ENCODE data around the gene BAIAP3. TPM values are rescaled to one million over a fixed set of nuclear protein-coding genes. Genes with fewer than 3 reads are reported as not detected.
A peak's percentile ranks its signal among the peaks of the same experiment; 100 is the strongest.

The BAIAP3 gene
- total and polyA plus RNA-seq, 2 of the 4 experiments (the other 2 are of a cell fraction): 0.36 to 0.65 TPM

DNA sequence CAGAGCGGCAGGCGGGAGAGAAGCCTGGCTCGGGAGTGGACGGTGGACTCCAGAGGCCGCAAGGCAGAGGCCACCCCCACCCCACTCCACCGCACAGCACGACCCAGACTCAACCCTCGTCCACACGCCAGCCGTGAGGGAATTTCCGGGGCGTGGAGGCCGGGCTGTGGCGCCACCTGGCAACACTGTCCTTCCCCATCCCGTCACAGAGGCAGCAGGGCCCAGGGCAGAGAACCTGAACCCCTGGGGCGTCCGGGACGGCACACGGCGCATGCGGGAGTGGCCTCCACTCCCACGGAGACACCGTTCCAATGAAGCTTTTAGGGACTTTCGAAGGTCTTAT is 41.8 kb downstream of the BAIAP3 start (continued):
- no peak for TF ChIP-seq MAFK (IDR thresholded peaks at IDR 0.05; ENCODE audit: low read depth, low read length)
- no peak for TF ChIP-seq RAD21 (IDR thresholded peaks at IDR 0.05; ENCODE audit: low read length)
- TF ChIP-seq, protein P1, sequence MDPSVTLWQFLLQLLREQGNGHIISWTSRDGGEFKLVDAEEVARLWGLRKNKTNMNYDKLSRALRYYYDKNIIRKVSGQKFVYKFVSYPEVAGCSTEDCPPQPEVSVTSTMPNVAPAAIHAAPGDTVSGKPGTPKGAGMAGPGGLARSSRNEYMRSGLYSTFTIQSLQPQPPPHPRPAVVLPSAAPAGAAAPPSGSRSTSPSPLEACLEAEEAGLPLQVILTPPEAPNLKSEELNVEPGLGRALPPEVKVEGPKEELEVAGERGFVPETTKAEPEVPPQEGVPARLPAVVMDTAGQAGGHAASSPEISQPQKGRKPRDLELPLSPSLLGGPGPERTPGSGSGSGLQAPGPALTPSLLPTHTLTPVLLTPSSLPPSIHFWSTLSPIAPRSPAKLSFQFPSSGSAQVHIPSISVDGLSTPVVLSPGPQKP (IDR thresholded peaks at IDR 0.05; ENCODE audit: borderline replicate concordance, low read depth, low read length): no peak

DNA sequence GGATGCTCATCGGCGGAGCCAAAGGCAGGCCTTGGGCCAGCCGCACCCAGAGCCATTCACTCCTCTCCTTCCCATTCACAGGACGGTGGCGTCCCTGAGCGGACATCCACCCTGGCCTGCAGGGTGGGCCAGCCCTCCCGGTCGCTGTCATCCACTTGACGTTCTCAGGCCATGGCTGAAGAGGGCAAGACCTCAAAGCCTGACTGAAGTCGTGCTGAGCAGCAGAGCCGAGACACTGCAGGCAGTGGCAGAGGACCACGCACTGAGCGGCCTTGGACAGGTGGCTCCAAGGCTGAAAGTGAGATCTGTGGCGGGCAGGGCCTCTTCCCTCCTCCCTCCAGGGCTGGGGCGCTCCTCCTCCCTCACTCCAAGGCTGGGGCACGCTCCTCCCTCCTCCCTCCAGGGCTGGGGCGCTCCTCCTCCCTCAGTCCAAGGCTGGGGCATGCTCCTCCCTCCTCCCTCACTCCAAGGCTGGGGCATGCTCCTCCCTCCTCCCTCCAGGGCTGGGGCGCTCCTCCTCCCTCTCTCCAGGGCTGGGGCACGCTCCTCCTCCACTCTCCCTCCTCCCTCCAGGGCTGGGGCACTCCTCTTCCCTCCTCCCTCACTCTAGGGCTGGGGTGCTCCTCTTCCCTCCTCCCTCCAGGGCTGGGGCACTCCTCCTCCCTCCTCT is 42.4 kb downstream of the BAIAP3 start:
- intact Hi-C loops (cut with micrococcal nuclease): no loop called here
- Histone ChIP-seq H3K27me3 (ENCODE audit: control insufficient read depth, insufficient read depth, low read length) (no peaks in the 10 kb centered on the region), H3K18ac (ENCODE audit: low read depth, low read length) (no peak overlapping the region), H3K14ac (replicated peaks; ENCODE audit: low read depth, low read length) (no peak overlapping the region), H3K23ac (ENCODE audit: low read depth, low read length) (no peak overlapping the region), H3K4me2 (ENCODE audit: low read depth, low read length) (no peak overlapping the region), H2BK20ac (ENCODE audit: low read depth, low read length) (no peak overlapping the region), H3K56ac (ENCODE audit: extremely low read depth, insufficient read depth, low read length) (no peak overlapping the region), H4K91ac (ENCODE audit: insufficient read depth, low read depth, low read length) (no peak overlapping the region), H2AK9ac (replicated peaks; ENCODE audit: low read depth, low read length, poor library complexity) (peak overlapping the region; percentile 61), H4K8ac (ENCODE audit: low read depth in 2 of 2, low read length in 2 of 2) (no peak overlapping the region), H4K5ac (ENCODE audit: low read depth, low read length) (no peak overlapping the region), H3K4me3 (ENCODE audit: insufficient read depth, low read depth, low read length) (no peak overlapping the region), H2BK5ac (ENCODE audit: low read depth, low read length, poor library complexity, severe bottlenecking) (no peak overlapping the region), H3K4me1 (ENCODE audit: control insufficient read depth, insufficient read depth, low read length) (peaks cover 11% of the 10 kb centered on the region), H4K20me1 (ENCODE audit: insufficient read depth, low read length) (no peaks in the 10 kb centered on the region; the same call in 1 of the 2 replicates), H3K9me3 (ENCODE audit: control insufficient read depth, insufficient read depth, low read length) (no peaks in the 10 kb centered on the region), H3K27ac (ENCODE audit: insufficient read depth, low read length) (no peak overlapping the region), H3K79me1 (ENCODE audit: low read depth in 1 of 2, low read length in 2 of 2) (peaks cover 9 to 33% of the 10 kb centered on the region in 2 experiments), H2AFZ (replicated peaks; ENCODE audit: low read length, poor library complexity) (no peak overlapping the region), H3K4ac (ENCODE audit: low read depth, low read length) (no peak overlapping the region), H3K36me3 (ENCODE audit: control insufficient read depth, insufficient read depth, low read length) (peaks cover 22% of the 10 kb centered on the region), H2BK120ac (ENCODE audit: low read depth, low read length) (no peak overlapping the region), H3K9ac (ENCODE audit: low read depth, low read length) (no peak overlapping the region), H2AK5ac (ENCODE audit: low read depth, low read length) (no peak overlapping the region), H3K9me1 (ENCODE audit: insufficient read depth, low read length) (0 out of 2 replicates have a peak, but pooled peaks cover 6% of the 10 kb centered on the region), H2BK15ac (ENCODE audit: low read depth, low read length) (no peak overlapping the region)
- BruUV-seq (replicated peaks): no TSS peak
- CTCF ChIA-PET: no interaction called here
- no peak for DNase-seq
- no peak for ATAC-seq (ENCODE audit: low read depth)
- in situ Hi-C loops (cut with MboI; ENCODE audit: low sequenced_read_pairs): no loop called here
- dilution Hi-C loops (cut with HindIII; ENCODE audit: low sequenced_read_pairs, unreplicated experiment): no loop called here
- 86% methylated on average over 9 of the region's 19 CpGs; no CpG with 5 or more reads in 1 of the 2 experiments for WGBS, 2 experiments (ENCODE audit: extremely low coverage in 2 of 2, insufficient read length in 1 of 2)
- POLR2A ChIA-PET (ENCODE audit: unreplicated experiment): no interaction called here
- TF ChIP-seq CEBPB (IDR thresholded peaks at IDR 0.05; ENCODE audit: low read depth, low read length) (no peak), MAZ (IDR thresholded peaks at IDR 0.05; ENCODE audit: borderline replicate concordance, low read depth, low read length) (no peak), CHD1 (IDR thresholded peaks at IDR 0.05; ENCODE audit: low read depth, low read length) (no peak), RCOR1 (IDR thresholded peaks at IDR 0.05; ENCODE audit: insufficient replicate concordance, low read length) (no peak), BHLHE40 (IDR thresholded peaks at IDR 0.05; ENCODE audit: low read depth, low read length) (no peak), POLR2A (IDR thresholded peaks at IDR 0.05; ENCODE audit: low read depth, low read length) (no peak), MXI1 (IDR thresholded peaks at IDR 0.05; ENCODE audit: borderline replicate concordance, low read depth, low read length) (no peak), SMC3 (IDR thresholded peaks at IDR 0.05; ENCODE audit: low read depth, low read length) (no peak), NFE2L2 (IDR thresholded peaks at IDR 0.05; ENCODE audit: low read depth, low read length) (no peak), MAFK (IDR thresholded peaks at IDR 0.05; ENCODE audit: low read depth, low read length) (no peak)
- TF ChIP-seq, protein P2, sequence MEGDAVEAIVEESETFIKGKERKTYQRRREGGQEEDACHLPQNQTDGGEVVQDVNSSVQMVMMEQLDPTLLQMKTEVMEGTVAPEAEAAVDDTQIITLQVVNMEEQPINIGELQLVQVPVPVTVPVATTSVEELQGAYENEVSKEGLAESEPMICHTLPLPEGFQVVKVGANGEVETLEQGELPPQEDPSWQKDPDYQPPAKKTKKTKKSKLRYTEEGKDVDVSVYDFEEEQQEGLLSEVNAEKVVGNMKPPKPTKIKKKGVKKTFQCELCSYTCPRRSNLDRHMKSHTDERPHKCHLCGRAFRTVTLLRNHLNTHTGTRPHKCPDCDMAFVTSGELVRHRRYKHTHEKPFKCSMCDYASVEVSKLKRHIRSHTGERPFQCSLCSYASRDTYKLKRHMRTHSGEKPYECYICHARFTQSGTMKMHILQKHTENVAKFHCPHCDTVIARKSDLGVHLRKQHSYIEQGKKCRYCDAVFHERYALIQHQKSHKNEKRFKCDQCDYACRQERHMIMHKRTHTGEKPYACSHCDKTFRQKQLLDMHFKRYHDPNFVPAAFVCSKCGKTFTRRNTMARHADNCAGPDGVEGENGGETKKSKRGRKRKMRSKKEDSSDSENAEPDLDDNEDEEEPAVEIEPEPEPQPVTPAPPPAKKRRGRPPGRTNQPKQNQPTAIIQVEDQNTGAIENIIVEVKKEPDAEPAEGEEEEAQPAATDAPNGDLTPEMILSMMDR (conservative IDR thresholded peaks at IDR 0.05; ENCODE audit: low read depth, low read length): no peak
- TF ChIP-seq, protein P3, sequence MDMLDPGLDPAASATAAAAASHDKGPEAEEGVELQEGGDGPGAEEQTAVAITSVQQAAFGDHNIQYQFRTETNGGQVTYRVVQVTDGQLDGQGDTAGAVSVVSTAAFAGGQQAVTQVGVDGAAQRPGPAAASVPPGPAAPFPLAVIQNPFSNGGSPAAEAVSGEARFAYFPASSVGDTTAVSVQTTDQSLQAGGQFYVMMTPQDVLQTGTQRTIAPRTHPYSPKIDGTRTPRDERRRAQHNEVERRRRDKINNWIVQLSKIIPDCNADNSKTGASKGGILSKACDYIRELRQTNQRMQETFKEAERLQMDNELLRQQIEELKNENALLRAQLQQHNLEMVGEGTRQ (IDR thresholded peaks at IDR 0.05; ENCODE audit: low read depth, low read length): no peak

Data from IMR-90 (cell line).